Transverse colon (tissue), 4 donors: ENCODE data around the gene SIM2.

Experiments
- EP300 ChIP-seq: sonication (generic); formaldehyde crosslinking; IDR thresholded peaks from one replicate; pipeline ENCODE4 v1.6.1; 2017; ENCODE audit warnings: antibody characterized with exemption, low read depth
- POLR2A ChIP-seq: fragments of 450-650 bp; IDR thresholded peaks from one replicate; pipeline ENCODE4 v1.6.1; 2016; ENCODE audit warnings: antibody characterized with exemption, mild to moderate bottlenecking, moderate library complexity
- POLR2AphosphoS5 ChIP-seq, 3 donors: sonication (generic); formaldehyde crosslinking; IDR thresholded peaks; one replicate each; pipeline ENCODE4 v1.6.1; 2016; ENCODE audit warnings: antibody characterized with exemption in 3 of 3
- TF ChIP-seq, protein P1 (sequence below), 5 experiments: fragments of 200-600 bp in 3 of 5; fragments of 450-650 bp in 2 of 5; sonication (generic) in 3 of 5; IDR thresholded peaks; 1 replicate in 2 of 5; 2 replicates in 3 of 5; pipeline ENCODE4 v1.5.1; 2016 to 2017; ENCODE audit warnings: antibody characterized with exemption in 5 of 5, inconsistent platforms in 3 of 5, mild to moderate bottlenecking in 2 of 5, moderate library complexity in 1 of 5

DNA sequence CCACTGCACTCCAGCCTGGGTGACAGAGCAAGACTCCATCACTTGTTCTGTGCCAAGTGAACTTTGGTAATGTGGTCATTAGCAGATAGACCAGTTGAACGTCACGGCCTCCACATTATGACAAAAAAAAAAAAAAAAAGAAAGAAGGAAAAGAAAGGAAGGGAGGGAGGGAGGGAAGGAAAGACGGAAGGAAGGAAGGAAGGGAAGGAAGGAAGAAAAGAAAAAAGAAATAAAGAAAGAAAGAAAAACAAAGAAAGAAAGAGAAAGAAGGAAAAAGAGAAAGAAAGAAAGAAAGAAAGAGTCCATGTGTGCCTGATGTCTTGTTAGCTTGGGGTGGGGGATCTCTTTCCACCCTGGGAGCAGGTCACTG, 45.3 kb downstream of the SIM2 start:
- TF ChIP-seq, protein P1, sequence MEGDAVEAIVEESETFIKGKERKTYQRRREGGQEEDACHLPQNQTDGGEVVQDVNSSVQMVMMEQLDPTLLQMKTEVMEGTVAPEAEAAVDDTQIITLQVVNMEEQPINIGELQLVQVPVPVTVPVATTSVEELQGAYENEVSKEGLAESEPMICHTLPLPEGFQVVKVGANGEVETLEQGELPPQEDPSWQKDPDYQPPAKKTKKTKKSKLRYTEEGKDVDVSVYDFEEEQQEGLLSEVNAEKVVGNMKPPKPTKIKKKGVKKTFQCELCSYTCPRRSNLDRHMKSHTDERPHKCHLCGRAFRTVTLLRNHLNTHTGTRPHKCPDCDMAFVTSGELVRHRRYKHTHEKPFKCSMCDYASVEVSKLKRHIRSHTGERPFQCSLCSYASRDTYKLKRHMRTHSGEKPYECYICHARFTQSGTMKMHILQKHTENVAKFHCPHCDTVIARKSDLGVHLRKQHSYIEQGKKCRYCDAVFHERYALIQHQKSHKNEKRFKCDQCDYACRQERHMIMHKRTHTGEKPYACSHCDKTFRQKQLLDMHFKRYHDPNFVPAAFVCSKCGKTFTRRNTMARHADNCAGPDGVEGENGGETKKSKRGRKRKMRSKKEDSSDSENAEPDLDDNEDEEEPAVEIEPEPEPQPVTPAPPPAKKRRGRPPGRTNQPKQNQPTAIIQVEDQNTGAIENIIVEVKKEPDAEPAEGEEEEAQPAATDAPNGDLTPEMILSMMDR (IDR thresholded peaks at IDR 0.05): no peak
- no peak for TF ChIP-seq EP300
- TF ChIP-seq POLR2AphosphoS5 (IDR thresholded peaks at IDR 0.05): no peak
- TF ChIP-seq POLR2A: no peak
